Esophagus squamous epithelium (tissue), 4 donors: ENCODE results near the gene CYP1A2.

Source experiments
- POLR2A ChIP-seq, 4 donors: fragments of 450-650 bp; IDR thresholded peaks; one replicate each; pipeline ENCODE4 v1.6.1; 2017; ENCODE audit warnings: antibody characterized with exemption in 4 of 4, mild to moderate bottlenecking in 4 of 4, moderate library complexity in 3 of 4
- TF ChIP-seq, protein P1 (sequence below), 6 experiments: fragments of 450-650 bp in 4 of 6; fragments of 200-600 bp in 2 of 6; sonication (generic) in 2 of 6; IDR thresholded peaks; one replicate each; pipeline ENCODE4 v1.5.1; 2016 to 2019; ENCODE audit warnings: antibody characterized with exemption in 6 of 6, mild to moderate bottlenecking in 4 of 6, moderate library complexity in 4 of 6

GRCh38 chr15:74732846-74733245 is 15.8 kb upstream of the CYP1A2 start:
- TF ChIP-seq, protein P1, sequence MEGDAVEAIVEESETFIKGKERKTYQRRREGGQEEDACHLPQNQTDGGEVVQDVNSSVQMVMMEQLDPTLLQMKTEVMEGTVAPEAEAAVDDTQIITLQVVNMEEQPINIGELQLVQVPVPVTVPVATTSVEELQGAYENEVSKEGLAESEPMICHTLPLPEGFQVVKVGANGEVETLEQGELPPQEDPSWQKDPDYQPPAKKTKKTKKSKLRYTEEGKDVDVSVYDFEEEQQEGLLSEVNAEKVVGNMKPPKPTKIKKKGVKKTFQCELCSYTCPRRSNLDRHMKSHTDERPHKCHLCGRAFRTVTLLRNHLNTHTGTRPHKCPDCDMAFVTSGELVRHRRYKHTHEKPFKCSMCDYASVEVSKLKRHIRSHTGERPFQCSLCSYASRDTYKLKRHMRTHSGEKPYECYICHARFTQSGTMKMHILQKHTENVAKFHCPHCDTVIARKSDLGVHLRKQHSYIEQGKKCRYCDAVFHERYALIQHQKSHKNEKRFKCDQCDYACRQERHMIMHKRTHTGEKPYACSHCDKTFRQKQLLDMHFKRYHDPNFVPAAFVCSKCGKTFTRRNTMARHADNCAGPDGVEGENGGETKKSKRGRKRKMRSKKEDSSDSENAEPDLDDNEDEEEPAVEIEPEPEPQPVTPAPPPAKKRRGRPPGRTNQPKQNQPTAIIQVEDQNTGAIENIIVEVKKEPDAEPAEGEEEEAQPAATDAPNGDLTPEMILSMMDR (IDR thresholded peaks at IDR 0.05) = no peak
- no peak for TF ChIP-seq POLR2A (IDR thresholded peaks at IDR 0.05)
